Limb (tissue), 2 donors: ENCODE data around the gene IL36B.

Experiments
- DNase-seq, 2 donors: peaks; one replicate each; pipeline ENCODE4 v3.0.0-alpha.2; 2016; ENCODE audit errors: extremely low spot score in 2 of 2

The IL36B gene

DNA sequence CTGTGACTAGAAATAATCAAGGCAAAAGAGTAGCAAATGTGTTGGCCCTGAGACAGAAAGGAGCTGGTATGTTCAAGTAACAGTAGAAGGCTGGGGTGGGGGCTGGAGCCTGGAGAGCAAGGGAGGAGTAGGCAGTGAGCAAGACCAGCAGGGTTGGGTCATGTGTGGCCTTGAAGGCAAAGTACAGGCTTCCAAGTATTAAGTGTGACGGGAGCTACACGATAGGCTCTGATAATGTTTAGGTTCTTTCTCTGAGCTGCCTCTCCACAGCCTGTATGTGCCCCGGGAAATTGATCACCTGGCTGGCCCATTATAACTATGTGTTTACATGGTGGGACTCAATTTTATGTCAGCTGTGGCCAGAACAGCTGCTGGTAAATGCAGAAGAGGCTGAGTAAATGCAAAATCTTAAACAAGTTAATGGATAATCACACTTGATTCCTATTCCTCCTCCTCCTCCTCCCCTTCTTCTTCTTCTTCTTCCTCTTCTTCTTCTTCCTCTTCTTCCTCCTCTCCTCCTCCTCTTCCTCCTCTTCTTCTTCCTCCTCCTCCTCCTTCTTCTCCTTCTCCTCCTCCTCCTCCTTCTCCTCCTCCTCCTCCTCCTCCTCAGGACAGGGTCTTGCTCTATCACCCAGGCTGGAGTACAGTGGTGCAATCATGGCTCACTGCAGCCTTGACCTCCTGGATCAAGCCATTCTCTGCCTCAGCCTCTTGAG is 24.4 kb upstream of the IL36B start:
- no peak for DNase-seq

DNA sequence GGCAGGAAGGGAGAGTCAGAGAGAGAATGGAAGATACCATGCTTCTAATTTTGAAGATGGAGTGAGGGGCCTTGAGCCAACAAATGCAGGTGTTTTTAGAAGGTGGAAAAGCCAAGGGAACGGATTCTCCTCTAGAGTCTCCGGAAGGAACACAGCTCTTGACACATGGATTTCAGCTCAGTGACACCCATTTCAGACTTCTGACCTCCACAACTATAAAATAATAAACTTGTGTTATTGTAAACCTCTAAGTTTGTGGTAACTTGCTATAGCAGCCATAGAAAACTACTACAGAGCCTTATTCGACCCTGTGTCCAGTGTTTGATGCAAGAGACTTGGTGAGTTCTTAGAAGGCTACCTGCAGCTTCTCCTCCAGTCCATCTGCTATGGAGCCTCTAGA is 22.9 kb upstream of the IL36B start:
- DNase-seq: no peak

DNA sequence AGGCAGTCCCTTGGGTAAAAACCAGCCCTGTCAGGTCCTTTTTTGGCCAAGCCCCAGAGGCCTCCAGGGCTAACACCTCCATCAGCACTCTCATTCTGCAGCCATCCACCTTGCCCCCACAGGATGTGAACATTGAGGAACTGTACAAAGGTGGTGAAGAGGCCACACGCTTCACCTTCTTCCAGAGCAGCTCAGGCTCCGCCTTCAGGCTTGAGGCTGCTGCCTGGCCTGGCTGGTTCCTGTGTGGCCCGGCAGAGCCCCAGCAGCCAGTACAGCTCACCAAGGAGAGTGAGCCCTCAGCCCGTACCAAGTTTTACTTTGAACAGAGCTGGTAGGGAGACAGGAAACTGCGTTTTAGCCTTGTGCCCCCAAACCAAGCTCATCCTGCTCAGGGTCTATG is 22.4 kb upstream of the IL36B start:
- no peak for DNase-seq

DNA sequence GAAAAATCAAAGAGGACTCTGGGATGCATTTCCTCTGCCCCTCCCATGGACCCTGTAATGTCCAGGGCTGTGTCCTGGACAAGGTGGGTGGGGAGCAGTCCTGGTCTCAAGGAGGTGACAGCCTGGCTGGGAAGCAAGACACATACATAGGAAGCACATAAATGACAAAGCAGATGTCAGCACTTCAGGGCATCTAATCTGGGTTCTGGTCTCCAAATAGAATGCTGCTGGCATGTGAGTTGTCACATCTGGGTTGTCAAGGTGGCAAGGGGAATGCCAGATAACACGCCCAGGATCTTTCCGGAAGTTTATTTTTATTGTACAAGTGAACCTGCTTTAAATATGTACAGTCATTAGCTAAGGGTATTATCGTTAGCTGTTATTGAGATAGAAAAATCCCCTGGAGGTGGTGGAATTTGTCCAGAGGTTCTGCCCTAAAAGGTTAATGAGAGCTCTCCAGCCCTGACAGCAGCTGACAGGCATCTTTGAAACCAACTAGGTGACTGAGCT is 20.7 kb upstream of the IL36B start:
- DNase-seq: no peak

DNA sequence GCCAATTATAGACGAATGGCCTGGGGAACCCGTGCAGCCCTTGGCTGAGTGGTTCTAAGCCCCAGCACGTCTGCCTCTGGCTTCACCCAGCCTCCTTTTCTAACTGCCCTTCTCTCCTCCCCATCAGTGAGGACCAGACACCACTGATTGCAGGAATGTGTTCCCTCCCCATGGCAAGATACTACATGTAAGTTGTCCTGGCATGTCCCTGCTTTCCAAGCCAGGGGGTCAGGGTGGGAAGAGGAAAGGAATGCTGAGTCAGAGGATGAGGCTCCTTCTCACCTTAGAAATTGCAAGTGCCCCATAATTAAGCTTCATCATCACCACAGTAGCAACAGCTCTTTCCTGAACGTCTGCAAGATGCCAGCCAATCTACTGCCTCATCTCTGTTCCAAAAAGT is 19.9 kb upstream of the IL36B start:
- no peak for DNase-seq

DNA sequence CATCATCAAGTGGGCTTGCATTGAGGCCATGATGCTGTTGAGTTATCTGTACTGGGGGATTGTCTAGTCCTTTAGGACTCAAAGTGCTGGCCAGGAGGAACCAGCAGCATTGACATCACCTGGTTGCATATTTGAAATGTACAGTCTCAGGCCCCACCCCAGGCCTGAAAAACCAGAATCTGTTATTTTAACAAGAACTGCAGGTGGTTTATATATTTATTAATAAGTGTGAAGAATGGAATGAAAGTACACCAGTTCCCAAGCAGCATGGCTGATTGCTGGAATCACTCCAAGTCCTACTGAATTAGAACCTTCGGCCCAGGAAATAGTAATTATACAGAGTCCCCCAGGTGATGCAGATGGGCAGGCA is 17.9 kb upstream of the IL36B start:
- DNase-seq: no peak

DNA sequence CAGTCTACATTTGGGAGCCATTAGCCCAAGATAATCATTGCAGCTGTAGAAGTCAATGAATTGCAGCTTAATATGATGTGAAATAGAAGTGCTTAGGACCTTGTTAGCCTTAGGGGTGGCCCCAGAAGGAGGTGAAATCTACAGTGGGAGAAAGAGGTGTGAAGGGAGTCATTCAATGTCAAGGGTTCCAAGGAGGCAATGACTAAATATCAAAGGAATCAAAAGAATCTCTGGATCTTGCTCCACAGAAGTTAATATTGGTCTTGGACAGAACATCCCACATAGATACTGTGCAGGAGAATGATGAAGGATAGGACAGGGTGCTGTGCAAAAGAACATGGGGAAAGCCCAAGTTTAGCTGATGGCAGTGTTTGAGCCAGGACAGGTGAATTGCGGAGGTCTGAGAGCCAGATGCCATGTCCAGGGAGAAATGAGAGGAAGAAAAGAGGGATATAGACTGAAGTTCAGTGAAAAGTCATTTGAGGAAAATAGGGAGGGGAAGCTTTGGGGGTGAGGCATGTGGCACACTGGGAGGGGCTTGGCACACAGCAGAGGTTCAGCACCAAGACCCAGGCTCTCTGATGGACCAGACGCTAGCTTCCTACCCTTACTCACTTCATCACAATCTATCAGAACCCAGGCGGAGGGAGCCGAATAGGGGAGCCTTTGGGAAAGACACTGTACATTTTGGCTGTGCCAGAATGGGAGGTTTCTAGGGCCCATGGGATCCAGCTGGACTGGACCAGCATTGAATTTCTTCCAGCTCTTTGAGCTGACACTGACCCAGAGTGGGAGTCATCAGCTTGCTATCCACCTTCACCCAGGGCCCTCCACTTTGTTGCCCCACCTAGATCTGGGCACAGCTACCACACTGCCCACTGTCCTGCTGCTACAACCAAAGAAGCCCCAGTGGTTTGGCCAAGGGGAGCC is 17.3 kb upstream of the IL36B start:
- DNase-seq: no peak

DNA sequence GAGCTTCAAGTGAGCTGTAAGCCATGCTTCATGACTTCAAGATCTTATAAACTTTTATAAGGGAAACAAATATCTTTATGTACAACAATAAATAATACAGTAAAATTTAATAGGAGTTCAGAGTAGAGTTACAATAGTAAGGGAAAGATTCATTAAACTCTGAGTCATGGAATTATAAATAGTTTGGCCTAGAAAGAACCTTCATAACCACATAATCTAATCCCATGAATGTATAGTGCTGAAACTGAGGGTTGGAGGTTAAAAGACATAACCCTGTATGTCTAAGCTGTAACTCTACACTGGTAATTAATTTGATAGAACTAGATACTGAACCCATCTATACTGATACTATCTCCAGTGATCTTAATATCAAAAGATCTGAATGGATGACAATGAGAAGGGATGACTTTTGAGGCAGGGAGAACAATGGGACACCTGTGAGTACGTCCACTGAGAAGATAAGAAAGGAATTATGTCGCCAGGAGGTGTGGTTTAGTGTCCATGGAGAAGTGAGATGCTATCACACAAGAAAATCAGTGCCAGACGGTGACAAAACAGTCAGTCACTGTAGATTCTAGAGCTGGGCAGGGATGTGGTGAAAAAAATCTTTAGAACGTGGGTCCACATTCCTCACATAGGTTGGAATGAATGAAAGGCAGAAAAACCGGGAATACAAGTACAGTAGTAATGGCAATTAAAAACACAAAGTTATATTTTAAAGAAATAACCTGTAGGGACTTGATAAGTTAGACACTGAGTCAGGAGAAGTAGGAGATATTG is 16.2 kb upstream of the IL36B start:
- no peak for DNase-seq

DNA sequence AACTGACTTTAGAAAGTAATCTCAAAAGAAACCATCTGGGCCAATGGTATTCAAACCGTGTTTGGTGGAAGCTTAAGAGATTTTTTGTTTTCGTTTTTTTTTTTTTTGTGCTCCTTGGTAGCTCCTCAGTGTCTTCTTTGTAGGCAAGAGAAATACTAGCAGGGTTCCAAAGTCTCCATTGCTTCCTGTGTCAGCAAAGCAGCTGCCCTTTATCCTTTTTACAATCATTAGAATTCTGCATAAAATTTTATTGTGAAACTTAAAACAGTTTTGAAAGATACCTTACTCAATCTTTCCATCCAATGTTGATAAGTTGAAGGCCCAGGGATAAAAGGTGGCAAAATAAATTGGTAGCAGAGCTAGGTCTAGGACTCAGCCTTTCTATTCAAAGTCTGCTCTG is 15.6 kb upstream of the IL36B start:
- DNase-seq: no peak

DNA sequence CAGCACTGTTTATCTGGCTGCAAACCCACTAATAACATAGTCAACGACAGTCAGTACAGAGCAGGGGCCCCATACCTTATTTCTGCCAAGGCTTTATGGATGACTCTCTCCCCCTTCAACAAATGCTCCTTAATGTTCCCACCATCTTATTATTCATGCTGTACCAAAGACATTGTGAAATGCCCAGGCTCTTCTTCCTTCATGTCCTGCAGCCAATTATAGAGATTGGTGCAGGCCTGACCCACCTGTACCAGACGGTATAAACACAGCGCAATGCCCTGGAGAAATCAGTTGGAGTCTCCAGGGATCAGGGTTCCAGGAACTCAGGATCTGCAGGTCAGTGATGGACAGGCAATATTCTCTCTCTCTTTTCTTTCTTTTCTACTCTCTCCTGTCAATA is 15.0 kb upstream of the IL36B start, which contains the start of gene IL1F10:
IL1F10 (plus strand) TSS at position 290 of the 400 bp plus-strand sequence. CDS start 4,769 bp downstream, outside the sequence.
- DNase-seq: no peak

DNA sequence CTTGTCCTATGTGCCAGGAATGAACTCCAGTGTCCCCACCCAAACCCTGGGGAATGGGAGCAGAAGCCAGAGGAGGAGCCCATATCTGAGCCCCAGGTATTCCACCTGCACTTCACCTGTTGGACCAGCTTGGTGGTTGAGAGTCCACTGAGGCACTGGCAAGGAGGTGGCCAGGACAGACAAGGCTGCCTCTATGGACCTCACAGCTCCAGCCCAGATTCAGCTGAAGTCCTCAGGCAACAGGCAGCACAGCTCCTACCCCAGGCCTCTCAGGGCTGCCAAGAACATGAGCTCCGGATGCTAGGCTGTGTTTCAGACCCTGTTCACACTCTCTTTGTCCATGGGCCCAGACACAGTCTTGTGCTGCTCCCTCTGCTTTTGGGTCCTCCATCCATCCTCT is 12.2 kb upstream of the IL36B start:
- no peak for DNase-seq

DNA sequence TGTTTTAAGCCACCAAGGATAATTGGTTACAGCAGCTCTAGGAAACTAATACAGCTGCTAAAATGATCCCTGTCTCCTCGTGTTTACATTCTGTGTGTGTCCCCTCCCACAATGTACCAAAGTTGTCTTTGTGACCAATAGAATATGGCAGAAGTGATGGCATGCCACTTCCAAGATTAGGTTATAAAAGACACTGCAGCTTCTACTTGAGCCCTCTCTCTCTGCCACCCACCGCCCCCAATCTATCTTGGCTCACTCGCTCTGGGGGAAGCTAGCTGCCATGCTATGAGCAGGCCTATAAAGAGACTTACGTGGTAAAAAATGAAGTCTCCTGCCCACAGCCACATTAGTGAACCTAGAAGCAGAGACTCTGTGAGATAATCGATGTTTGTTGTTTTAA is 11.6 kb upstream of the IL36B start:
- DNase-seq: no peak

DNA sequence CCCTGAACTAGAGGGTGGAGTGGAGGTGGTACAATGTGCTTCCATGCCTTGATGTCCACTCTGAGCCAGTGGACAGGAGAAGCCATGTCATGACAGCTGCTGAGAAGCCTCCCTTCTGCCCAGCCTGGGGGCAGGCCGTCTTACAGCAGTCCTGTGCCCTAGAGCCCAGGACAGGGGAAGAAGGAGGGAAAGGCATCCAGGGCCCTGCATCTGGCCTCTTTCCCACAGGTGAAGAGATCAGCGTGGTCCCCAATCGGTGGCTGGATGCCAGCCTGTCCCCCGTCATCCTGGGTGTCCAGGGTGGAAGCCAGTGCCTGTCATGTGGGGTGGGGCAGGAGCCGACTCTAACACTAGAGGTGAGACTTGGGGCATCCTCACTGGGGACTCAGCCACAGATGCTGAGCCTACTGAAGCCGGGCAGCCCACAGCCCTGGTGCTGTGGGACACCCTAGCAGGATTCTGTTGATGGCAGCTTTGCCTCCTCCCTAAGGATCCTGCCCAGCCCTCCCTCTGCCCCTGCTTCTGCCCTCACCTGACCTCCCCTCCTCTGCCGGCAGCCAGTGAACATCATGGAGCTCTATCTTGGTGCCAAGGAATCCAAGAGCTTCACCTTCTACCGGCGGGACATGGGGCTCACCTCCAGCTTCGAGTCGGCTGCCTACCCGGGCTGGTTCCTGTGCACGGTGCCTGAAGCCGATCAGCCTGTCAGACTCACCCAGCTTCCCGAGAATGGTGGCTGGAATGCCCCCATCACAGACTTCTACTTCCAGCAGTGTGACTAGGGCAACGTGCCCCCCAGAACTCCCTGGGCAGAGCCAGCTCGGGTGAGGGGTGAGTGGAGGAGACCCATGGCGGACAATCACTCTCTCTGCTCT is 9.5 kb upstream of the IL36B start:
- no peak for DNase-seq

DNA sequence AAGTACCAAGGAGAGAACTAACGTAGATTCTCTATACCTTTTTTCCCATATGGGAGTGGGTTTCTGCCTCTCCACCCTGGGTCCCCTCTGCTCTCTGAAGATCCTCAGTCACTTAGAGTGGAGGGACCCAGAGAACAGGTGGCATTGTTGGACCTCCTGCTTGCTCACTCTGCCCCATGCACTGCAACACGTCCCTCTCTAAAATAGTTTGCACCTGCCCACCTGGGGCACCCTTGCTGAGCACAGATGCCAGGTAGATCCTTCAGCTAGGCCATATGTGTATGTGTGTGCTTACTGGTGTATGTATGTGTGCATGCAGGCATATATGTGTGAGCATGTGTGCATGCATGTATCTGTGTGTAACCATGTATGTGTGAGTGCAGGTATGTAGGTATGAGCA is 8.6 kb upstream of the IL36B start:
- no peak for DNase-seq

DNA sequence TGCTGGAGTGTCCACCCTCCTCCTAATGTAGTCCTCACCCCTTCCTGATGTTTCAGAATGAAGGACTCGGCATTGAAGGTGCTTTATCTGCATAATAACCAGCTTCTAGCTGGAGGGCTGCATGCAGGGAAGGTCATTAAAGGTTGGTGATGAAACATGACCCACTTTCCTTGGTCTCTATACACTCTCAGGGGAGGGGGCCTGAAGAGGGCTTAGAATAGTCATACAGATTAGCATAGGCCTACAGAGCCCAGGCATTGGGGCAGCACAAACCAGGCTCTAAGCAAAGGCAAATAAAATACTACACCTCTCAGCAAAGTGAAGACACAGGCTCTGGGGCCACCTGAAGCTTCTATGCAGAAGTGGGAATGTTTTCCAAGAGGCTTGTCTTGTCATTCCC is 8.1 kb upstream of the IL36B start:
- DNase-seq: no peak

DNA sequence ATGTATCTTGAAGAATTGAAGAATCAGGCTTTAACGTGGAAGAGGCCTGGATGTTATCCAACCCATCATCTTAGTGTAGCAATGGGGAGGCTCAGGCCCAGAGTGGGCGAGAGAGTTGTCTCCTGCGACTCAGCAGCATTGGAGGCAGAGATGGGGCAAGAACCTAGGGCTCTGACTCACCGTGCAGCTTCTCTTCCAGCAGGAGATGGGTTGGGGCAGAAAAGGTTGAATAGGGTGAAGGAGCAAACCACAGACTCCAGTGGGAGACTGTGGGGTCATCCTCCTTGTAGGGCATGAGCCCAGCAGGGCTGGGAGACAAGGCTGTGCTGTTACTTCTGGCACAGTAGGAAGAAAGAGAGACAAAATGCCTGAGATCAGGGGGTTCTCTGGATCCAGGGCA is 7.7 kb upstream of the IL36B start:
- DNase-seq: no peak

DNA sequence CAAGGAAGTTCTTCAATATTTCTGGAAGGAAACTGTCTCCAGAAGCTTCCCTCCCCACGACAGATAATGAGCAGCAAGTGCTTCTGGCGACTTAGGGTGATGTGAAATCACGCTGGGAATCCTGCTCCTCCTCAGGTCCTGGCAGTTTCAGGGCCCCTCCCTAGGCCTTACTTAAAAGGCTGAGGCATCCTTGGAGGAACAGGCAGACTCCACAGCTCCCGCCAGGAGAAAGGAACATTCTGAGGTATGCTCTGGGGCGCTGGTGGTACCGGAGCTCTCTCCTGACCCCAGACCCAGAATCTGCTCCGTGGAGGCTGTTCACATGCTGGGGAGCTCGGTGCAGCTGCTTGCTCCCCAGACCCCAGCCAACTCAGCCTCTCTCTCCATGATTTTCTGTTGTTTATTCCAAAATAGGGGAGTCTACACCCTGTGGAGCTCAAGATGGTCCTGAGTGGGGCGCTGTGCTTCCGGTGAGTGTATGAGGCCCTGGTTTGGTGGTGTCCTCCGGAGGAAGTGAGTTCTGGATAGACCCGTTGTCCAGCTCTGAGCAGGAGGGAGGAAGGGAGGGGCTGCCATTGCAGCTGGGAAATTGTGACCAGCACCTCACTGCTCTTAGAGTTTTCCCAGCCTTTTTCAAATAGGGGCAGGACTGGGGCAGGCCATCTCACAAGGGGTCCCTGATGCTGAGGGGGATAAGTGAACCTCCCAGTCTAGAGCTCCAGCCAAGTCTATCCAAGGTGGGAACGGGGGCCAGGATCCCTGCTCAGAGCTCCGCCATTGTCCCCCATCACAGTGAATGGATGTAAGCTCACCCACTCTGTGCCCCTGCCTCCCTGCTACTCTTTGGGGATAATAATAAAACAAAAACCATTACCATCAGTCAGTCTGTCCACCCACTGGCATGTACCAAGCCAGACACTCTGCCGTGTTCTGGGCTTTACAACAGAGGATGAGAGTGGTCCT is 6.6 kb upstream of the IL36B start, which contains the start of gene IL36RN:
IL36RN (plus strand) TSS at position 201 of the 963 bp plus-strand sequence; CDS start at position 442, 241 bp downstream.
- no peak for DNase-seq

DNA sequence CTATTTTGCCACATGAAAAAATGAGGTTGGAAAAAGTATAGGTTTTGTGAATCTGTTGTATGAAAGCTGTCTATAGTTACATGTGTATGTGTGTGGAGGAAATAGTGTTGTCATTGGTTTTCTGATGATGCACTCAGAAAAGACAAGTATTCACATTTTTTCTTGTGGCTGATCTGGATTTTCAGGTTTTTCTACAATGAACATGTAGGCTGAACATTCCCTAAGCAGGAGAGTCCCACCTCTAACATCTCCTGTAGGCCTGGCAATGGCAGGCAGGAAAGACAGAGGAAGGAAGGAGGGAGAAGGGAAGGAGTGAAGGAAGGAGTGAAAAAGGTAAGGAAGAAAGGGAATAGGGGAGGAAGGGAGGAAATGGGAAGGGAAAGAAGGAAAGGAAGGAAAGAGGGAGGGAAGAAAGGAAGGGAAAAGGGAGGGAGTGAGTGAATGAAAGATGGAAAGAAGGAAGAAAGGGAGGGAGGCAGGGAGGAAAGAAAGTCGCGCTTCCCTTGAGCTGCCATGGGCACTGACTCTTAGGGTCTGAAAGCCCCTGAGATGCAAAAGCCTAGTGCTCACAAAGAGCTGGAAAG is 5.8 kb upstream of the IL36B start:
- DNase-seq: no peak

DNA sequence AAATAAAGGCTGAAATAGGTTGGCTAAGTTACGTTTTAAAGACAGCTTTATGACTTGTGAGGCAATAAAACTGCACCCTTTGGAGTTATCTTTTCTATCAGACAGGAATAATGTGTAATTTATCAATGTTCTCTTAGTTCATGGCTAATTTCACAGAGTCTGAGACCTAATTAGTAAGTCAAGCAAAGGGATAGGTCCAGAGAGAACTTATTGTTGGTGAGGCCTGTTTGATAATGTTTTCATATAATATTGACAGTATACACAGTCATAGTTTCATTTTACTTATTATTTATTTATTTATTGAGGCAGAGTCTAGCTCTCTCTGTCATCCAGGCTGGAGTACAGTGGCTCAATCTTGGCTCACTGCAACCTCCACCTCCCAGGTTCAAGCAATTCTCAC is 4.5 kb upstream of the IL36B start:
- no peak for DNase-seq
